Colonic mucosa (tissue), 4 donors: ENCODE measurements around the gene SMARCD3. TPM values are rescaled to one million over a fixed set of nuclear protein-coding genes. Genes with fewer than 3 reads are reported as not detected.

ENCODE experiments used
- DNase-seq: peaks from one replicate; pipeline ENCODE4 v3.0.0-alpha.2; 2020
- H3K27ac ChIP-seq: fragments of 200-600 bp; one replicate; pipeline ENCODE4 v1.8.0; 2021
- H3K27me3 ChIP-seq: fragments of 200-600 bp; one replicate; pipeline ENCODE4 v1.8.0; 2021
- H3K36me3 ChIP-seq: fragments of 200-600 bp; one replicate; pipeline ENCODE4 v1.8.0; 2021
- H3K4me1 ChIP-seq: fragments of 200-600 bp; one replicate; pipeline ENCODE4 v1.8.0; 2021; ENCODE audit warnings: mild to moderate bottlenecking
- H3K4me3 ChIP-seq: fragments of 200-600 bp; one replicate; pipeline ENCODE4 v1.8.0; 2021
- H3K9ac ChIP-seq, 2 donors: one replicate each; pipeline ENCODE4 v1.7.0; 2013; ENCODE audit warnings: control low read depth in 2 of 2, low read depth in 2 of 2, low read length in 2 of 2
- H3K9me3 ChIP-seq: fragments of 200-600 bp; one replicate; pipeline ENCODE4 v1.8.0; 2021
- CTCF ChIP-seq: fragments of 200-600 bp; IDR thresholded peaks from one replicate; pipeline ENCODE4 v1.8.0; 2022; ENCODE audit warnings: antibody characterized with exemption, mild to moderate bottlenecking
- intact Hi-C: fragments of 100-400 bp; cut with DNase I; formaldehyde crosslinking; loops from one replicate; pipeline ENCODE4 v1.14.1; 2022
- total RNA-seq, 2 donors: library from RNA; stranded (reverse); fragmentation: NEBNext Ultra II Directional in 1 of 2; extraction: Animal tissue kit (Norgen Biotek cat#: 25700) in 1 of 2; gene quantifications; one replicate each; pipeline ENCODE4 v1.2.1, GENCODE V29; 2021
- donor health status: healthy.
- donor health status: DM: no; HTN: no; CAD: no.
- donor health status: DM: no; HTN: no; CAD: no.

SMARCD3 gene
- total RNA-seq, 2 donors from 2014 or later = 4.3 to 6.7 TPM

DNA sequence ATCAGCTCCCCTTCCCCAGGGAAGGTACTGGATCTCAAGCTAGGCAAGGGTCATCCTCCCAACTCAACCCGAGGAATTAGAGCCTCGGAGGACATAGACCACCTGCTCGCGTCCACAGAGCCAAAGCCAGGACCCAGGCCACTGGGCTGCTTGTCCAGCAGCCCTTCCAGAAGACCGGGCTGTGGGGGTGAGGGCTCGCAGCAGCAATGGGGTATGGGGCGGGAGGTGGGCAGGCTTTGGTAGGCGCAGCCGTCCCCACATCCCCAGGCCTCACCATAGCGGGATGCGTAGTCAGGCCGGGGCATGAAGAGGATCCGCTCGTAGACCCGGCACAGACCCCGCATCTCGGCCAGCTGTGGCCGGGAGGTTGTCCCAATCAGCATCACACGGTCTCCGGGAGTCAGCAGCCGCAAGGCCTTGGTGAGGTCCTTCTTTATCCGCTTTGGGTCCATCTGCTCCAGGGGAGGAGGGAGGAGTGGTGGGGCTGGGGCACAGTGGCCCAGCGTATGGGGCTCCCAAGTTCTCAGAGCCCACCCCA lies 56.4 kb downstream of the SMARCD3 start:
- TF ChIP-seq CTCF = no peak
- H3K9ac ChIP-seq = no peak overlapping the region
- H3K4me1 ChIP-seq = no peaks in the 10 kb centered on the region
- H3K9me3 ChIP-seq = no peaks in the 10 kb centered on the region
- intact Hi-C loops = no loop called here
- no peak overlapping the region for H3K4me3 ChIP-seq
- H3K27me3 ChIP-seq = no peaks in the 10 kb centered on the region
- no peaks in the 10 kb centered on the region for H3K36me3 ChIP-seq
- DNase-seq = no peak
- no peak overlapping the region for H3K27ac ChIP-seq

DNA sequence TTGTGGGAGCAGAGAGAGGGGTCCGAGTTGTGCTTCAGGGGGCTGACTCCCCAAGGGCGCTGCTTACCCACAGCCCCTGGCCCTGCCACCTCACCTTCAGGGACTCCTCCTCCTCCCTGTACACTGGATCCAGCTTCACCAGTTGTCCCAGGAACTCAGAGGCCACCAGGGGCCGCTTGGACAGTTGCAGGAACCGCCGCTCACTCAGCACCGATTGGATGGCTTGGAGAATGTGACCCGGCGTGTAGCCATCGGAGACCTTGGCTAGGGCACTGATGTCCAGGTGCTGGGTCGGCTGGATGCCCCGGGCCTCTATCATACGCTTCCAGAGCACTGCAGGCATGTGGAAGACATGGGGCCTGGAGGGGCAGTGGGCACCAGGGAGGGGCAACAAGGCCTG lies 57.0 kb downstream of the SMARCD3 start:
- Histone ChIP-seq H3K9ac (no peak overlapping the region), H3K9me3 (no peaks in the 10 kb centered on the region), H3K4me3 (no peak overlapping the region), H3K27ac (no peak overlapping the region), H3K4me1 (no peaks in the 10 kb centered on the region), H3K27me3 (no peaks in the 10 kb centered on the region), H3K36me3 (no peaks in the 10 kb centered on the region)
- intact Hi-C loops = no loop called here
- DNase-seq = no peak
- no peak for TF ChIP-seq CTCF

GRCh38 chr7:151189038-151189437 lies 59.5 kb downstream of the SMARCD3 start:
- no peak overlapping the region for H3K9ac ChIP-seq
- H3K4me3 ChIP-seq = no peak overlapping the region
- no peaks in the 10 kb centered on the region for H3K4me1 ChIP-seq
- intact Hi-C loops = no loop called here
- no peak overlapping the region for H3K27ac ChIP-seq
- no peak for DNase-seq
- no peak for TF ChIP-seq CTCF
- H3K9me3 ChIP-seq = no peaks in the 10 kb centered on the region
- H3K27me3 ChIP-seq = no peaks in the 10 kb centered on the region
- no peaks in the 10 kb centered on the region for H3K36me3 ChIP-seq

Other genes starting within 250 kb of the SMARCD3 start
- gene ATG9B, start 224.2 kb downstream of the SMARCD3 start, total RNA-seq = 1 to 10 TPM in 1 of 2 donors, under 1 TPM in 1; 0.66 to 1.2 TPM
- 10 to 100 TPM; 26.7 to 59.5 TPM for gene ABCB8, start 220.2 kb downstream of the SMARCD3 start, total RNA-seq
- gene ASIC3, start 200.2 kb downstream of the SMARCD3 start, total RNA-seq = 1 to 10 TPM; 1.0 to 2.2 TPM
- 10 to 100 TPM; 11.3 to 15.9 TPM for gene CDK5, start 190.8 kb downstream of the SMARCD3 start, total RNA-seq
- gene SLC4A2, start 189.1 kb downstream of the SMARCD3 start, total RNA-seq = 100 to 1,000 TPM in 1 of 2 donors, 10 to 100 TPM in 1; 76.7 to 169 TPM
- 100 to 1,000 TPM in 1 of 2 donors, 10 to 100 TPM in 1; 67.0 to 149 TPM for gene FASTK, start 167.9 kb downstream of the SMARCD3 start, total RNA-seq
- gene TMUB1, start 165.2 kb downstream of the SMARCD3 start, total RNA-seq = 100 to 1,000 TPM in 1 of 2 donors, 10 to 100 TPM in 1; 73.4 to 103 TPM
- gene AGAP3, start 162.2 kb downstream of the SMARCD3 start, total RNA-seq = 10 to 100 TPM; 50.8 to 79.2 TPM
- gene GBX1, start 81.0 kb downstream of the SMARCD3 start, total RNA-seq = not detected
- gene ASB10, start 61.4 kb downstream of the SMARCD3 start, total RNA-seq = not detected
- not detected for gene H2BK1, start 38.2 kb downstream of the SMARCD3 start, total RNA-seq
- gene ABCF2, start 21.5 kb downstream of the SMARCD3 start, total RNA-seq = 10 to 100 TPM; 25.6 to 38.3 TPM
- 10 to 100 TPM; 36.2 to 42.7 TPM for gene CHPF2, start 16.2 kb downstream of the SMARCD3 start, total RNA-seq
- gene NUB1, start 93.1 kb upstream of the SMARCD3 start, total RNA-seq = 10 to 100 TPM; 42.3 to 55.2 TPM
- gene WDR86, start 161.3 kb upstream of the SMARCD3 start, total RNA-seq = 1 to 10 TPM in 1 of 2 donors, not detected in 1; 1.2 TPM
- not detected for gene CRYGN, start 191.4 kb upstream of the SMARCD3 start, total RNA-seq